GM21390 (cell line): ENCODE data around the gene MX2.
"Not testable (repeated sequence)": the region's sequence is repeated elsewhere in the genome, so short reads cannot be mapped to it uniquely, and the experiment has no call there.

Experiments
- ATAC-seq: cut with Tn5 transposase; IDR thresholded peaks from one replicate; pipeline ENCODE4 v1.9.1; 2021; ENCODE audit not compliant: unreplicated experiment

Gene MX2

GRCh38 chr21:41410767-41411448 lies 49.1 kb downstream of the MX2 start:
- no peak for ATAC-seq

GRCh38 chr21:41411449-41412089 lies 49.7 kb downstream of the MX2 start:
- no peak for ATAC-seq

- ATAC-seq: not testable (repeated sequence)
Observed at GRCh38 chr21:41417505-41417904, 55.7 kb downstream of the MX2 start.

DNA sequence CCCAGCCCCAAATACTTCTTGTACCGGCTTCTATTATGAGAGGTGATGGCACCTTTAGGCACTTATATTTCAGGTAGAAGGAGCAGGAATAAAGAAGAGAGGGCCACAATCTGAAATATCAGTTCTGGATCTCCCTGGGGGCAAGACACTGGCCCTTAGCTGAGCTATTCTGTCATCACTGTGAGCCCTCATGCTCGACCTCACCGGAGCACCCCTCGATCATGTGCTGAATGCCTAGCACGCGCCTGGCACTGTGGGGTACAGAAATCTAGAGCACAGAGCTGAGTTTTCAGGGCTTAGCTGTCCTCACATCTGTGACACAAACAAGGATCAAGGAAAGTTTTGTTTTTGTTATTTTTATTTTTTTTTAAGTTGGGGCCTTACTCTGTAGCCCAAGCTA lies 56.6 kb downstream of the MX2 start:
- no peak for ATAC-seq

DNA sequence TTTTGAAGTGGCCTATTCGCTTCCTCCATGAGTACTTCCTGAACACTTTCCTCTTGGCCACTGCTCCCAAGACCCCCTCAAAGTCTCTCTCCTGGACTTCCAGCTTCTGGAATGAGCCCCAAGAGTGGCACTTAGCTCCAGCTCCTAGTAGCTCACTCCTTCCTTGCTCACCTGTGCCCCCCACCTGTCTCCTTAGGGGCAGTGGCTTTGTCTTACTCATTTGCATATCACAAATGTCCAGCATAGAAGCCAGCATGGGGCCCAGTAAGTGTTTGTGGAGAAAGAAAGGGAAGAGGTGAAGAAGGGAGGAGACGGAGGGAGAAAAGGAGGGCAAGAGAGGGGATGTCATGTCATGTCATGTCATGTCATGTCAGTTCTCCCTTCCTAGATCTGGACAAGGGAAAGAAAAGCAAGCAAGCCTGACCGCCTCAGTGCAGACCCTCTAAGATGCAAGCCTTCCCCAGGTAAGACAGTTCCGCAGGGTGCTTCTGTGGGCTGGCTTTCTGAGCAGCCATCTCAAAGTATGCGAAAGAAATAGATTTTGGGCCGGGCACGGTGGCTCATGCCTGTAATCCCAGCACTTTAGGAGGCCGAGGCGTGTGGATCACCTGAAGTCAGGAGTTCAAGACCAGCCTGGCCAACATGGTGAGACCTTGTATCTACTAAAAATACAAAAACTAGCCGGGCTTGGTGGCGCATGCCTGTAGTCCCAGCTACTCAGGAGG lies 57.3 kb downstream of the MX2 start:
- no peak for ATAC-seq

GRCh38 chr21:41419921-41420862 lies 58.4 kb downstream of the MX2 start:
- peak; percentile 78 for ATAC-seq

DNA sequence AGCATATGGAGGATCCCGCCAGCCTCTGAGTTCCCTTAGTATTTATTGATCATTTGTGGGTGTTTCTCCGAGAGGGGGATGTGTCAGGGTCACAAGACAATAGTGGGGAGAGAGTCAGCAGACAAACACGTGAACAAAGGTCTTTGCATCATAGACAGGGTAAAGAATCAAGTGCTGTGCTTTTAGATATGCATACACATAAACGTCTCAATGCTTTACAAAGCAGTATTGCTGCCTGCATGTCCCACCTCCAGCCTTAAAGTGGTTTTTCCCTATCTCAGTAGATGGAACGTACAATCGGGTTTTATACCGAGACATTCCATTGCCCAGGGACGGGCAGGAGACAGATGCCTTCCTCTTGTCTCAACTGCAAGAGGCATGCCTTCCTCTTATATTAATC lies 59.2 kb downstream of the MX2 start:
- ATAC-seq: not testable (repeated sequence)

- no peak for ATAC-seq
Observed at GRCh38 chr21:41422546-41423304, 60.9 kb downstream of the MX2 start.

GRCh38 chr21:41423305-41423636 lies 61.4 kb downstream of the MX2 start:
- not testable (repeated sequence) for ATAC-seq

DNA sequence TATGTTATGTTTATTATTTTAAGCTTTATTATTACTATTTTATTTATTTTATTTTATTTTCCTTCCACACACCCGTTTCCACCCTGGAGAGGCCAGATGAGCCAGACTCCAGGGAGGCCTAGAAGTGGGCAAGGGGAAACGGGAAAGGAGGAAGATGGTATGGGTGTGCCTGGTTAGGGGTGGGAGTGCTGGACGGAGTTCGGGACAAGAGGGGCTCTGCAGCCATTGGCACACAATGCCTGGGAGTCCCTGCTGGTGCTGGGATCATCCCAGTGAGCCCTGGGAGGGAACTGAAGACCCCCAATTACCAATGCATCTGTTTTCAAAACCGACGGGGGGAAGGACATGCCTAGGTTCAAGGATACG lies 63.7 kb downstream of the MX2 start:
- no peak for ATAC-seq

DNA sequence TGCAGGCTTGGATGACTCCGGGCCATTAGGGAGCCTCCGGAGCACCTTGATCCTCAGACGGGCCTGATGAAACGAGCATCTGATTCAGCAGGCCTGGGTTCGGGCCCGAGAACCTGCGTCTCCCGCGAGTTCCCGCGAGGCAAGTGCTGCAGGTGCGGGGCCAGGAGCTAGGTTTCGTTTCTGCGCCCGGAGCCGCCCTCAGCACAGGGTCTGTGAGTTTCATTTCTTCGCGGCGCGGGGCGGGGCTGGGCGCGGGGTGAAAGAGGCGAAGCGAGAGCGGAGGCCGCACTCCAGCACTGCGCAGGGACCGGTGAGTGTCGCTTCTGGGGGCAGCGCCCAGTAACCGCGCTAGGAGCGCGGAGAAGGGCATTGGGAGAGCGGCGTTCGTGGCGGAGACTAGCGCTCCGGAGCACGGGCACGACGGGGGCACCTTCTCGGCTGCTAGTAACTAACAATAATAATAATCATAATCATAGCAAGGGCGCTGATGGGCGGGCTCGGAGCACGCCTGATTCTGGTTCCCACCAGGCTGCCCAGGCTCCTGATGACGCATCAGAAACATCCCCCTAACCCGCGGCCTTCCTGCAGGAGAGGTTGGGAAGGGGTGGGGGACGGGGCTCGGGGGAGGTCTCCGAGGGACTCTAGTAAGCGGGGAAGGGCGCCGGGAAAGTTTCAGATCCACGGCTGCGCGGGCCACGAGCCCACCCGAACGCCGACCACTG lies 64.3 kb downstream of the MX2 start, which contains the start of gene MX1:
Gene MX1 (plus strand): TSS at position 286 of the 722 bp plus-strand sequence. CDS start 5,832 bp downstream, outside the sequence.
- ATAC-seq: peak; percentile 82

DNA sequence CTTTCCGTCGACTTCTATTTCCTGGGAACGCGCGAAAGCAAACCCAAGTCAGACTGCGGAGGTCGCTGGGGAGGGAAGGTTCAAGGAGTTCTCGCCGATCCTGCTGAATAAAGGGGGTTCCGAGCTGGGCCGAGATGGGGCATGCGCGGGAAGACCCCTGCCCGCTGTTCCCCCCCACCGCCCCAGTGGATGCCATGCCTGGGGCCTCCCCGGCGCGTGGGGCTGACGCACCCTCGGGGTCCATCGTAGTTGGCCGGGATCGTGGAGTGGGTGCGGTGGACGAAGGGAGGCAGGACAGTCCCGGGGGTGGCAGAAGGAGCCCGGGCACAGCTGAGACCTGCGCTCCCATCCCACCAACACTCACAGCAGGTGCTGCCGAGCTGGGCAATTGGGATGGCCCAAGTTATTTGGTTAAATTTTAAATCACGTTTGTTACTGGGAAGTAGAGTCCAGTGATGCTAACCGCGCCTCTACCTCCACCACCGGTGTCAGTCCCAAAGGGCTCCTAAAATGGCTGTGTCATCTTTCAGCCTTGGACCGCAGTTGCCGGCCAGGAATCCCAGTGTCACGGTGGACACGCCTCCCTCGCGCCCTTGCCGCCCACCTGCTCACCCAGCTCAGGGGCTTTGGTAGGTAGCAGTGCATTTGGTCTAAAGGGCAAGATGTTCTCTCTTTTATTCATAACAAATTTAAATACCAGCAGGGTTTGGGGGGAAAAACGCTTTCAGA lies 65.0 kb downstream of the MX2 start:
- no peak for ATAC-seq

DNA sequence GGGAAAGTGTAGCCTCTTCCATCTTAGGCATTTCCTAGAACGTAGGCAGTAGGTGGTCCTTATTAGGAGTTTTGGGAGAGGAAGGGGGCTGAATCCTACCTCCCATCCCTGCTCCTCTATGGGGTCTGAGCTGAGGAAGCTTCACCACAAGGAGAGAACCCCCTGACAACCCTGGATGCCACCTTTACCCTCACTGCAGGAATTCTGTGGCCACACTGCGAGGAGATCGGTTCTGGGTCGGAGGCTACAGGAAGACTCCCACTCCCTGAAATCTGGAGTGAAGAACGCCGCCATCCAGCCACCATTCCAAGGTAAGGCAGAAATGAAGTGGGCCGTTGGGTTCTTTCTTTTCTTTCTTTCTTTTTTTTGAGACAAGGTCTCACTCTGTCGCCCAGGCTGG lies 65.7 kb downstream of the MX2 start:
- ATAC-seq: no peak

GRCh38 chr21:41428311-41428710 lies 66.5 kb downstream of the MX2 start:
- ATAC-seq: no peak

- no peak for ATAC-seq
Observed at GRCh38 chr21:41428847-41429246, 67.0 kb downstream of the MX2 start.

DNA sequence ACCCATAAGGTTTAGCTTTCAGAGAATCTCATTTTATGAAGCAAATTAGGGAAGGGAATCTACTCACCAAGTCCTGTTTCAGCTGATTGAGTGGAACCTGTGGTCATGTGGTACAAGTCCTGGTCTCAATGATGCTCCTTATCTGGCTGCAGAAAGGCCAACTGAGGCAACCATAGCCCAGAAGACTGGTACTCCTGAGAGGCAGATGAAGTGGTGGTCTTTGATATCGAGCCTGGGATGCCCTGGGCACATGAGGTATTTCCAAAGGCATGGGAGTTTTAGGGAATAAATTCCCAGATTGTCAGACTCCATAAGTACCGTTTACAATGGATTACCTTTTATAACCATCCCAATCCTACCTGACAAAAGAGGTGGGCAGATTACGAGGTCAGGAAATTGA lies 67.5 kb downstream of the MX2 start:
- ATAC-seq: no peak

- no peak for ATAC-seq
Observed at GRCh38 chr21:41429925-41430491, 68.2 kb downstream of the MX2 start.

- ATAC-seq: peak; percentile 75
Observed at GRCh38 chr21:41431788-41432548, 70.1 kb downstream of the MX2 start.
